Chondrocyte (in vitro differentiated cells): ENCODE data around the gene ZC3H6. TPM values are rescaled to one million over a fixed set of nuclear protein-coding genes. Genes with fewer than 3 reads are reported as not detected.
"Not testable (repeated sequence)": the region's sequence is repeated elsewhere in the genome, so short reads cannot be mapped to it uniquely, and the experiment has no call there.

Experiments
- DNase-seq: peaks from one replicate; pipeline ENCODE4 v3.0.0; 2021; ENCODE audit warnings: mixed read lengths, low spot score
- H3K27ac Mint-ChIP-seq: one replicate; pipeline ENCODE4 v1.8.0; 2021; ENCODE audit warnings: mild to moderate bottlenecking, moderate library complexity, mixed read lengths; ENCODE audit not compliant: unreplicated experiment
- H3K27me3 Mint-ChIP-seq: 2 replicates; pipeline ENCODE4 v1.8.0; 2021; ENCODE audit warnings: low read depth, mixed read lengths
- H3K36me3 Mint-ChIP-seq: 2 replicates; pipeline ENCODE4 v1.8.0; 2021; ENCODE audit warnings: low read depth, mixed read lengths
- H3K4me1 Mint-ChIP-seq: 2 replicates; pipeline ENCODE4 v1.8.0; 2021; ENCODE audit warnings: low read depth, mild to moderate bottlenecking, mixed read lengths
- H3K4me3 Mint-ChIP-seq: one replicate; pipeline ENCODE4 v1.8.0; 2021; ENCODE audit warnings: mild to moderate bottlenecking, moderate library complexity, mixed read lengths; ENCODE audit not compliant: unreplicated experiment
- H3K9me3 Mint-ChIP-seq: 2 replicates; pipeline ENCODE4 v1.8.0; 2021; ENCODE audit warnings: low read depth, mixed read lengths
- total RNA-seq: library from RNA; stranded (reverse); gene quantifications from 3 replicates; pipeline ENCODE4 v1.2.1, GENCODE V29; 2021
- TF ChIP-seq, protein P1 (sequence below): fragments of 200-600 bp; sonication (generic); IDR thresholded peaks from 2 replicates; pipeline ENCODE4 v1.5.0; 2021; ENCODE audit warnings: antibody characterized with exemption, mild to moderate bottlenecking, moderate library complexity

ZC3H6 gene
- total RNA-seq, 1 donor from 2014 or later: 8.6 TPM

DNA sequence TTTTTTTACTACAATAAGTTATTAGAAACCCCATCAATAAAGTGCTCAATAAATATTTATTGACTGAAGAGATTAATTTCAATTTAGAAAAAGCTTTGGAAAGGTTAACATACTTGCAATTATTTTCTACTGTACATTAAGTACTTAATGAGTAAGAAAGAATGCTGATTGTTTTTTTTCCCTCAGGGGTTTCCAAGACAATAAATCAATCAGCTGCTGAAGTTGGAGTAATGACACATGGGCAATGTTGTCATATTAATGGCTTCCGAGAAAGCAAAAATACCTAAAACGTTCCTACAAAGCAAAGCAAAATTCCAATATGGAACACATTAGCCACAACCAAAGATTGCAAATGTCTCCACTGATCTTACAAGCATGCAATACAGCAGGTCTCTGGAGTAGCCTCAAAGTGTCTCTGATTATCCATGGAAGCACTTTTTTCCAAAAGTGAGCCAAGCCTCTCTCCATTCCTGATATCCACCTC lies 66.7 kb downstream of the ZC3H6 start:
- Mint-ChIP-seq H3K27ac (no peak overlapping the region), H3K9me3 (no peaks in the 10 kb centered on the region), H3K4me3 (no peak overlapping the region), H3K27me3 (no peaks in the 10 kb centered on the region), H3K4me1 (no peaks in the 10 kb centered on the region), H3K36me3 (no peaks in the 10 kb centered on the region)
- DNase-seq: no peak
- TF ChIP-seq, protein P1, sequence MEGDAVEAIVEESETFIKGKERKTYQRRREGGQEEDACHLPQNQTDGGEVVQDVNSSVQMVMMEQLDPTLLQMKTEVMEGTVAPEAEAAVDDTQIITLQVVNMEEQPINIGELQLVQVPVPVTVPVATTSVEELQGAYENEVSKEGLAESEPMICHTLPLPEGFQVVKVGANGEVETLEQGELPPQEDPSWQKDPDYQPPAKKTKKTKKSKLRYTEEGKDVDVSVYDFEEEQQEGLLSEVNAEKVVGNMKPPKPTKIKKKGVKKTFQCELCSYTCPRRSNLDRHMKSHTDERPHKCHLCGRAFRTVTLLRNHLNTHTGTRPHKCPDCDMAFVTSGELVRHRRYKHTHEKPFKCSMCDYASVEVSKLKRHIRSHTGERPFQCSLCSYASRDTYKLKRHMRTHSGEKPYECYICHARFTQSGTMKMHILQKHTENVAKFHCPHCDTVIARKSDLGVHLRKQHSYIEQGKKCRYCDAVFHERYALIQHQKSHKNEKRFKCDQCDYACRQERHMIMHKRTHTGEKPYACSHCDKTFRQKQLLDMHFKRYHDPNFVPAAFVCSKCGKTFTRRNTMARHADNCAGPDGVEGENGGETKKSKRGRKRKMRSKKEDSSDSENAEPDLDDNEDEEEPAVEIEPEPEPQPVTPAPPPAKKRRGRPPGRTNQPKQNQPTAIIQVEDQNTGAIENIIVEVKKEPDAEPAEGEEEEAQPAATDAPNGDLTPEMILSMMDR: no peak

DNA sequence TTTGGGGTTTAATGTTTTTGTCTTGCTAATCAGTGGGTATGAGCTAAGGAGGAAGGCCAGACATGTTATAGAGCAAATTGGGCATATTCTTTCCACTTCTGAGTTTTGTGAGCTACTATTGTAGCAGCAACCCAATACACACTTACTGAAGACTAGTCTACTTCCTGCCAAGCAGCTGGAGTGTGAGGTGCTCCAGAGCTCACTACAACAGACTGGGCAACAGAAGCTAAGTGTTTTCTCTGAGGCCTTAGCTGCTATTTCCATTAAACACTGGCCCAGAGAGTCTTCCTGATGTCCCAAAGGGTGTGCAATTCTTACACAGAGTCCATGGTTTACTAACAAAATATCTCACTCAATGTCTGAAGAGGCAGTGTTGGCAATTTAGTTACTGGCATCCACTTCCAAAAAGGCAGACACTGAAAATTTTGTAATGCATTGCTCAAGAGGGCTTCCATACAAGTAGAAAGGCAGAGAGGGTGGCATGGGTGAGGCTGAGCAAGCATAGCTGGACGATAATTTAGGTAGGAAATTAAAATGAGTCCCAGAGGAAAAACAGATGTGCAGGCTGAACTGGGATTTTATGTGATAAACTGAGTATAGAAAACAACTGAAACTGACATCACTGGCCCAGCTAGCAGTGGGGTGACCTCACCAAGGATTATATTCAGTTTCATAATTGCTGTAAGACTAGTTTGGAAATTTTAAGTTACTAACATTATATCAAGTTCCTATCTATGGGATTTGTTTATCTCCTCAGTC lies 68.6 kb downstream of the ZC3H6 start:
- TF ChIP-seq, protein P1: no peak
- no peaks in the 10 kb centered on the region for H3K27me3 Mint-ChIP-seq

DNA sequence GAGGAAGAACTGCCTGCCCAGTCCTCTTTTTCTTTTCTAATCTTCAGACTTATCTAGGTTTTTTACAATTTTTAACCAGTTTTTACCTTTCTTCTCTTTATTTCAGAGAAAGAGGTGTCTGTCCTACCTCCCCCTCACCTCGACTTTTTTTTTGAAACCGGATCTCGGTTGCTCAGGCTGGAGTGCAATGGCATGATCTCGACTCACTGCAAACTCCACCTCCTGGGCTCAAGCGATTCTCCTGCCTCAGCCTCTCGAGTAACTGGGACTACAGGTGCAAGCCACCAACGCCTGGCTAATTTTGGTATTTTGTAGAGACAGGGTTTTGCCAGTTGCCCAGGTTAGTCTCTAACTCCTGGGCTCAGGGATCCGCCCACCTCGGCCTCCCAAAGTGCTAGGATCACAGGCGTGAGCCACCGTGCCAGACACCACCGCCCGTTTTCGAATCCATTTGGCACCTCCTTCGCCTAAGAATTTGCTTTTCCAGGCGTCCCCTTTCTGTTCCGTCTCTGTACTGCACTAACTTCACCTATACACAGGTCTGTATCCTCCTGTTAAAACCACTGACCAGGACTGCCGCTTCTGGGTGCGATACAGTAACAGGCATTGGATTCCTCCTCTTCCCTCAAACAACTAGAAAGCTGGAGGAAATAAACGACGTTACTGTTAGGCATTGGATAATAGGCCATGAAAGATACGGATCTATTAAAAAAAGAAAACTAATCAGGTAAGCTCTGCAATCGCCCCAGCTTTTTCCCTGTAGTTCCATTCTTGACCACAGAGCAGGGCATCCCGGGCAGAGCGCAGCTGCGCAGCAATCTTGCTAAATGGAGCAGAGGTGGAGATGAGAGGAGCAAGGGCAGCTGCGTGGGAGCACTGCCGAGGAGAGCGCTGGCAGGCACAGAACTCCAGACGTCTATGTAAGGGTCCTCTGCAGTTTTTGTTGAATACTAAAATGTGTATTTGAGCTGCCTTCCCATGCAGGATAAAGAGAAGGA lies 69.9 kb downstream of the ZC3H6 start:
- no peak for DNase-seq
- no peaks in the 10 kb centered on the region for H3K27me3 Mint-ChIP-seq
- H3K4me3 Mint-ChIP-seq: no peak overlapping the region
- H3K4me1 Mint-ChIP-seq: no peaks in the 10 kb centered on the region
- H3K27ac Mint-ChIP-seq: no peak overlapping the region
- TF ChIP-seq, protein P1: no peak
- no peaks in the 10 kb centered on the region for H3K9me3 Mint-ChIP-seq
- no peaks in the 10 kb centered on the region for H3K36me3 Mint-ChIP-seq

More for the DNA sequence above, 68.6 kb downstream of the ZC3H6 start:
- no peaks in the 10 kb centered on the region for H3K4me1 Mint-ChIP-seq
- no peak overlapping the region for H3K27ac Mint-ChIP-seq
- DNase-seq: no peak
- H3K9me3 Mint-ChIP-seq: no peaks in the 10 kb centered on the region
- H3K4me3 Mint-ChIP-seq: no peak overlapping the region
- H3K36me3 Mint-ChIP-seq: no peaks in the 10 kb centered on the region

DNA sequence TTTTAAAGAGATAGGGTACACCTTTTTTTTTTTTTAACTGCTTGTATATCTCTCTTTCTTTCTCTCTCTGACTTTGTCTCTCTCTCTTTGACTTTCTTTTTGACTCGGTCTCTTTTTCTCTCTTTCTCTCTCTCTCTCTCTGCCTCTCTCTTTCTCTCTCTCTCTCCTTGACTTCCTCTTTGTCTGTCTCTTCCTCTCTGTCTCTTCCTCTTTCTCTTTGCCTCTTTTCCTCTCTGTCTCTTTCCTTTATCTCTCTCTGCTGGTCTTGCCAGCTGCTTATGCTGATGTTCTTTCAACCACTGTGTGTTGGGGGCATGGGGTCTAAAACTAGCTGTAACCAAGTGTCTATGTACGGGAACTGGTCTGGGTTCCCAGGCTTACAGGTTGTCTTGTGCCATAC lies 76.9 kb downstream of the ZC3H6 start:
- H3K27me3 Mint-ChIP-seq, DNase-seq, H3K9me3 Mint-ChIP-seq, H3K4me3 Mint-ChIP-seq, H3K36me3 Mint-ChIP-seq, H3K4me1 Mint-ChIP-seq, H3K27ac Mint-ChIP-seq: not testable (repeated sequence)

DNA sequence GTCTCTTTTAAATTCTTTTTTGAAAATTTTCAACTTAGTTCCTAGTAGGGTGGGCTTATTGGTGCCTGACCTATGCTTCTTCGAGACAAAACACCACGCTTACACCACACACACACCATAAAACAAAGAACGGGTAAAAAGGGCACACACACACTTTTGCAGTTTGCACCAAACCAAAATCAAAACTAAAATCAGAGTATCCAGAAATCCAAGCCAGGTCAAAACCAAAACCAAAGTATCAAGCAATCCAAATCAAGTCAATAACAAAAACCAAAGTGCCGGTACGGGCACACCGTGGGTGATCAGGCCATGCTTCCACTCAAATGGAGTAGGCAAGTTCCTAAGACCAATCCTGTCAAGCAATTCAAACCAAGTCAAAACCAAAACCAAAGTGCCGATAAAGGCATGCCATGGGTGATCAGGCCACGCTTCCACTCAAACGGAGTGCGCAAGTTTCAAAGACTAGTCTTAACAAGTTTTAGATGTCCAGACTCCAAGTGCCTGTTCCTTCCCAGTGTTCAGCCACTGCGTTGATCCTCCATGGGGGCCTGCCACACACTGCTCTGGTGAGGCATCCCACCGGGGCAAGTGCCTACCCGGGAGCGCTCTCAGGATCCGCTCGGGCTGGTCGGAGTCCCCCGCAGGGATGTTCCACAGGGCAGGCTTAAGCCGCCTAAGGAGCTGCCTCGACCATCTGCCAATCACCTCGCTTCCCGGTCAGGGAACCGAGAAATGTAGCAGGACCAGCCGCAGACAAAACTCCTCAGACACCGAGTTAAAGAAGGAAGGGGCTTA lies 77.6 kb downstream of the ZC3H6 start:
- not testable (repeated sequence) for H3K4me1 Mint-ChIP-seq, H3K4me3 Mint-ChIP-seq, DNase-seq, H3K27ac Mint-ChIP-seq, H3K9me3 Mint-ChIP-seq, H3K27me3 Mint-ChIP-seq, H3K36me3 Mint-ChIP-seq

DNA sequence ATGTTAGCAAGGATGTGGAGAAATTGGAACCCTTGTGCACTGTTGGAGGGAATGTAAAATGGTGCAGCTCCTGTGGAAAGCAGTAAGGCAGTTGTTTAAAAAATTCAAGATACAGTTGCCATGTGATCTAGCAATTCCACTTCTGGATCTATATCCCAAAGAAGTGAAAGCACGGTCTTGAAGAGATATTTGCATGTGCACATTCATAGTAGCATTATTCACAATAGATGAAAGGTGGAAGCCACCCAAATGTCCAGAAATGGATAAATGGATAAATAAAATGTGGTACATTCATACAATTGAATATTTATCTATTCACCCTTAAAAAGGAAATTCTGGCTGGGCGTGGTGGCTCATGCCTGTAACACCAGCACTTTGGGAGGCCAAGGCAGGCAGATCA lies 78.9 kb downstream of the ZC3H6 start:
- H3K4me1 Mint-ChIP-seq, H3K9me3 Mint-ChIP-seq, H3K4me3 Mint-ChIP-seq, H3K27ac Mint-ChIP-seq, H3K36me3 Mint-ChIP-seq, DNase-seq, H3K27me3 Mint-ChIP-seq: not testable (repeated sequence)

DNA sequence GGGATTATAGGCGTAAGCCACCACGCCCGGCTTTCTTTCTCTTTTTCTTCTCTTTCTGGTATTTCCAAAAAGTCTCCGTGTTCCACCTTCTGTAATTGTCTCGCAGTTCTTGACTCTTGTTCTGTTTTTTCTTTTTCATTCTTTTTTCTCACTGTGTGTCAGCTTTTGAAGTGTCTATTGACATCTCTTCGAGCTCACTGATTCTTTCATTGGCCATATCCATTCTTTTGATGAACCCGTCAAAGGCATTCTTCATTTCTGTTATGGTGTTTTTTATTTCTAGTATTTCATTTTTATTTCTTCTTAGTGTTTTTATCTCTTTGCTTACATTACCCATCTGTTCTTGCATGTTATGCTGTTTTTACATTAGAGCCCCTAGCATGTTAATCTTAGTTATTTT lies 84.7 kb downstream of the ZC3H6 start:
- H3K4me3 Mint-ChIP-seq, DNase-seq, H3K36me3 Mint-ChIP-seq, H3K4me1 Mint-ChIP-seq, H3K27ac Mint-ChIP-seq, H3K27me3 Mint-ChIP-seq, H3K9me3 Mint-ChIP-seq: not testable (repeated sequence)
